NOMO-1 treated with dmso at 0.1 percent for 144 hours (cell line): ENCODE data around the gene PXDN.

Experiments
- DNase-seq: peaks from one replicate; lab custom pipeline; 2025; ENCODE audit not compliant: unreplicated experiment; lab: John Stamatoyannopoulos, UW

The PXDN gene

DNA sequence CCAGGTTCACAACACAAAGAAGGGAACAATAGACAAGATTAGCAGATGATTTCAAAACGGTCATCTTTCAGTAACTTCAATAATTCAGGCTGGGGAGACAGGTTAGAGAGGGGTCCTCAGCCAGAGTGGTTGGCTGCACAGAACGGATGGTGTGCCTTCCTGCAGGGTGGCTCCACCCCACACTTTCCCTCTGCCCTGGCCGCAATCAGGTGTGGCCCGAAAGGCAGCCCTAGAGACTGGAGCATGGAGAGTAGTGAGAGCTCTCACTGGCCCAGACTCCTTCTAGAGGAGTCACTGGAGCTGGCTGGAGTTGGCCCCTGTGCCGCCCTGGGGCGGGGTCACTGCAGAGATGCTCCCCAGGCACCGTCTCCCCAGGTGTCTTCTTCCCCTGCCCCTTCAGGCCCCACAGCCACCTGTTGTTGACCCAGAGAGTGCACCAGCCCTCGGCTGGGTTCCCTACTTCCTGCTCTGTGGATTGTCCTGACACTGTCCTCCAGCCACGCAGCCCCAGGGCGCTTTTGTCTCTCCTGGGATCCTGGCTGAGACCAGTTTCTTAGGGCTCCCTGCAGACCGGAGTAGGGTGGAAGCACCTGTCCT is 126.8 kb downstream of the PXDN start:
- no peak for DNase-seq

DNA sequence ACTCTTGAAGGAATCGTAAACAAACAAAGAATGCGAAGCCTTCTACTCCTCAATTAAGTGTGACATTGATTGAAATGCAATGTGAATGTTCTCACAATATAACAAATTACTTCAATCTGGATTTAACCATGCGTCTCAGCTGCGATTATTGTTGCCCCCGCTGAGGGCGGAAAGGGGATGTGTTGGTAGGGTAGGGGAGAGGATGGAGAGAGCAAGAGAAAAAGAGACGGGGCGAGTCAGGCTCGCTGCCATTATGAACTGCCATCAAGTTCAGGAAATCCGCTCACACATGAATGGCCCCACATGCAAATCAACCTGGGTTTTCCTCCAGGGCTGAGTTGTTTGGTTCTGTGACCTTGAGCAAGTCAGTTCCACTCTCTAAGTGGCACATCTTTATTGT is 129.8 kb downstream of the PXDN start:
- no peak for DNase-seq

DNA sequence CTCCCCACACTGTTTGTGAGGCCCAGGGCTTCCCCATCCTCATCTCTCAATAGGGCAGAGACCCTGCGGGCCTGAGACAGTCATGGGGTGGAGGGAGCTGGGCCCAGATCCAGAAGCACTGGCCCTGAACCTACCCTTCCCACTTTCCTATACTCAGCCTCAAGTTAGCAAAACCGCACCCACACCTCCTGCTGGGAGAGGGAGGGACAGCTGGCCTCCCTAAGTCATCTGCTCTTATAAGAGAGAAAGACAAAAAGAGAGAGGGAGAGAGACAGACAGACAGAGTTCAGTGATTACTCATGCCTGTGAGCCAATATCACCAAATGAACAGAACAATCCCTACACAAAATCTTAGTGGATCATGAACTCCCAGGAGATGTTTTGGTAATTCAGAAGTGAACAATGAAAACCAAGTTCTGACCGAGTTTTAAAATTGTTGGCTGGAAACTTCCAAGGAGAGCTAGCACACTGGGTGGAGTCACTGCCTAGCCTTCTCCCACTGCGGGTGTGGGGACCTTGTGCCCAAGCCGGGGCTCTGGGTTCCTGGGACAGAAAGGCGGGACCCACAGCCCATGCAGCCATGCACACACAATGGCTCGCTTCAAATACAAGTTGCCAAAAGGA is 130.5 kb downstream of the PXDN start:
- DNase-seq = no peak

DNA sequence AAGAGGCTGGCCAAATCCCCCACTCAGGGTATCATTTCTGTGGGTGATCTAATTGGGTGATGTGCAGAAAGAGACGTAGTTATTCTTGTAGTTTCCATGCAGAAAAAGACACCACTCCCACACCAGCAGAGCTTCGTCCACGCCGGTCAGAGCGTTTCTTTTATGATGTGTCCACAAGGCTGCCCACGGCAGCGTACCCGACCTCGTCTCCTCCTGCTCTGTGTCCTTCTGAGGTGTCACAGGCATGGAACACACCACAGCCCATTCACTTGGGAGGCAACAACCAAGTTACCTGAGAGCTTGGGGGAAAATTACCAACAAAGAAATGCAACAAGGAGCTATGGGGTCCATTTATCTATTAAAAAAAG is 131.3 kb downstream of the PXDN start:
- DNase-seq = no peak

DNA sequence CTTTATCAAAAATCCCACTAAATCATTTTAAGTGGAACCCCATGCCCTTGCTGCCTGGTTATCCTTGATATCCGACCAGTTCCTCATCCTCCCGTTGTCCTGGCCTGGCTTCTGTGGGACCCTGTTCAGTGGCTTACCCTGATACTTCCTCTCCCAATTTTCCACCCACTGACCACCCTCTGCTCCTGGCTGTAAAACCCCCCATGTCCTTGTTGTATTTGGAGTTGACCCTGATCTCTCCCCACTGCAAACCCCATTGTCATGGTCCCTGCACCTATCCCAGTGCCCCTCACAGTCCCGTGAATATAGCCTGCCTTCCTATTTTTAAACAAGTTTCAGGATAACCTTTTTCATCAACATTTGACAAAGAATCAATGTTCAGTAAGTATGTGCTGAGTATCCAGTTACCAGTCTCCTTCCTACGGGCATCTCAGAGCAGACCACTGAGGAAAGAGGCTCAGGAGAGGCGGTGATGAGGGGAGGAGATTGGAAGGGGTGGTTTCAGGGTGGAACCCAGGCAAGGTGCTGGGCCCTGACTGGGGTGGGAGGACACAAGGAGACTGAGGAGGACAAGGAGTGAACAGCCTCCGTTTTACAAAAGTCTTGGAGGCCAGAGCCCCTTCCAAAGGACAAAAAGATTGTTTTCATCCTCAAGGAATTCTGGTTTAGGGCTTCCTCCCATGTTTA is 131.8 kb downstream of the PXDN start:
- DNase-seq = no peak

DNA sequence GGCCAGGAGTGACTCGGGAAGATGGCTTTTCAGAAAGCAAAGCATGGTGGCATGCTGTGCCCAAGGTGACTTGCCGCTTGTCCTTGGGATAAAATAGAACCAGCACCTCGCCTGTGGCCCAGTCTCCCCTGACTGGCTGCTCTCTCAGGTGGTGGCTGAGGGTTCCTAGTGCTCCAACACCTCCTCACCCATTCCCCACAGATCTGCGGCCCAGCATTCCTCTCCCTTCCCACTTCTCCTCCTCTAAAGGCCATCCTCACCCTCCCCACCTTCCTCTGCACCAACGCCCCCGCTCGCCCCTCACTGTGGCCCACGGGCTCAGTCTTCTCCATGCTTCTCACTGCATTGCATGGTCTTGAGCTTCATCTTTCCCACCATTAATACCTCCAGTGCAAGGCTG is 132.4 kb downstream of the PXDN start:
- DNase-seq = no peak

DNA sequence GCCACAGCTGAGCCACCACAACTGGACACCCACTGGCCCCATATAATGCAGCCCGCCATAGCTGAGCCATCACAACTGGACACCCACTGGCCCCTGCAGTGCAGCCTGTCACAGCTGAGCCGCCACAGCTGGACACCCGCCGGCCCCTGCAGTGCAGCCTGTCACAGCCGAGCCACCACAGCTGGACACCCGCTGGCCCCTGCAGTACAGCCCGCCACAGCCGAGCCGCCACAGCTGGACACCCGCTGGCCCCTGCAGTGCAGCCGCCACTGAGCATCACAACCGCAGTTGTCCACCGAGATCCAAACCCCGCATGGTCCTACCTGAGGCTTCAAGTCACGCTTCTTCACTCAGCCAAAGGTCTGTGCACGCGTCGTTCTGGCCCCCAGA is 134.2 kb downstream of the PXDN start:
- DNase-seq = no peak

DNA sequence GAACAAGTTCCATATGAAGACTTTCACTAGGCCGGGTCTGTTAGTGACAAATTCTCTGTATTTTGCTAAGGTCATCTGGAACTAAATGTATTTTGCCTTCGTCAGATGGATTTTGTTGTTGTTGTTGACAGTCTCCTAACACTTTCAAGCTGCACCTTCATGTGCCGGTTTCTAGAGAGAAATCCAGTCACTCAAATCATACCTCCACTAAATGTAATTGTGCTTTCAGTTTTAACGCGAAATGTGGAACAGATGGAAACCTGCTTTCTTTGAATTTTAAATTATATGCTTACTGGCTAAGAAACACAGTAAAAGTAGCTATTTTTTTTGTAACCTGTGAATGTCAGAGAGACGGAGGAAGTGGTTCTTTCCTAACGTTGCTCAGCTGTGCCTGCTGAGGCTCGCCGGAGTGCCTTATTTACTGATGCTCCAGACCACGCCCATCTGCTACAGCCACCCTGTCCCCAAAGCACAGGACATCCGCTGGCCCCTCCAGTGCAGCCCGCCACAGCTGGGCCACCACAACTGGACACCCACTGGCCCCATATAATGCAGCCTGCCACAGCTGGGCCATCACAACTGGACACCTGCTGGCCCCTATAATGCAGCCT is 134.7 kb downstream of the PXDN start:
- no peak for DNase-seq

DNA sequence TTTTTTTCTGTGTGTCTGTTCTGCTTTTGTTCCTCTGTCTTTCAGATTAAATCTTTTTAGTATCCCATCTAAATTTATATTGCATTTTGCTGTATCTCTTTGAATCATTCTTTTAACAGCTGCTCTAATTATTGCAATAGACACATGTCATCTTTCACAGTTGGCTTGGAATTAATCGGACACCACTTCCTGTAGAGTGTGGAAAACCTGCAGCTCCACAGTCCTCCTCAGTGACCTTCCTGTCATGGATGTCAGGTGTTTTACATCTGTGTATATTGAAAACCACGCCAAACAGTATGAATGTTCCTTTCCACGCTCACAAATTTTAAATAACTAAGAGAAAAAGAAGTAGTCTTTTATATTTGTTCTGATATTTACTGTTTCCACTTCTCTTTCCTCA is 135.3 kb downstream of the PXDN start:
- no peak for DNase-seq

DNA sequence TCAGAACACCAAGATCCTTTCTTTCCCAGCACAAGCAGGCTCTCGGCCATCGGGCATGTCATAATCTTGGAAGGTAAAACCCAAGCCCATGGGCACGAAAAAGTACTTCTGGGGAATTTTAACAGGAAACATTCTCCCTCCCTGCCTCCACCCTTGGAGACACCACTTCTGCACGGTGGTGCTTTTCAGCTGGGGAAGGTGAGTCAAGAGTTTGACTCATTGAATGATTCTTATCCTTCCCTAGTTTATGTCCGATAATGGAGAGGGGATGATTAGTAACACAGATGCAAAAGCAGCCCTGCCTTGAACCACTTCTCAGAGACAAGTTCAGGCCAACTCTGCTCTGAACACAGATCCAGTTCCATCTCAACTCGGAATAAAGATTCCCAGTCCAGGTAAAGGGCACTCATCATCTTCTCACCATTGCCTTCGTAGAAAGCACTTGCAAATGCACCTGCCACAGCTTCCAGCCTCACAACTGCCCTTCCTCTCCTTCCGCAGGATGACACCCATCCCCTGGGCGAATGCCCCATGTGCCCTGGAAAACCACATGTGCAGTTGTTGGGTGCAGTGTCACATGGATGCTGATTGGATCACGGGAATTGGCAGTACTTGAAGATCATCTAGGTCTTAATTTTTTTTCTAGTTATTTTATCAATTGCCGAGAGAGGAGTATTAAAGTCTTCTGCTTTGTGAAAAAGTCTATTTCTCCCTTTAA is 136.2 kb downstream of the PXDN start:
- DNase-seq = no peak

DNA sequence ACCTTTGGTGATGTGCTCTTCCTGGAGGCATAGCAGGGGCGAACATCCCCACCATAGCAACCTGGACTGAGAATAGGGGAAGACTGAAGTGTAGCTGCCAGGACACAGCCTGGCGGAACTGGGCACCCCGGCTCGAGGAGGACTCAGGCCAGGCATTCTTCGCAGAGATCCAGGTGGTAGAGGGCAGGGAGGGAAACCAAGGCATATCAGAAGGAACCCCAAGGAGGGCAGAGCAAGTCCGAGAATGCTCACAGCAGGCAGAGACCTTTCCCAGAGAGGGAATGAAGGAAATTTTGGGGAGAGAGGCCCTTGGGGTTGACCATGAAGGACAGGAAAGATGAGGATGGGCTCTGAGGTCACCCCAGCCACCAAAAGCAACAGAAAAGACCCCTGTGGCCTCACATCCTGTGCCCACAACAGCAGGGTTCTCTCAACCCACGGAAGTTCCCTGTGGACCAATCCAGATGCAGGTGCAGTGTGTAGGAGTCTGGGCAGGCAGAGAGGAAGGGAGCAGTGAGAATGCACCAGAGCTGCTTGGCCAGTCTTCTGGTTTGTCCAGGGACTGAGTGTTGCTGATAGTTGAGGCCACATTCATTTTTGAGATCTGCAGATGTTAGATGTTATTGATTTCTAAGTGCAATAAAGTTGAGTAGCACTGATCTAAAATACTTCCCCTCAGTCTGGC is 136.9 kb downstream of the PXDN start:
- no peak for DNase-seq

DNA sequence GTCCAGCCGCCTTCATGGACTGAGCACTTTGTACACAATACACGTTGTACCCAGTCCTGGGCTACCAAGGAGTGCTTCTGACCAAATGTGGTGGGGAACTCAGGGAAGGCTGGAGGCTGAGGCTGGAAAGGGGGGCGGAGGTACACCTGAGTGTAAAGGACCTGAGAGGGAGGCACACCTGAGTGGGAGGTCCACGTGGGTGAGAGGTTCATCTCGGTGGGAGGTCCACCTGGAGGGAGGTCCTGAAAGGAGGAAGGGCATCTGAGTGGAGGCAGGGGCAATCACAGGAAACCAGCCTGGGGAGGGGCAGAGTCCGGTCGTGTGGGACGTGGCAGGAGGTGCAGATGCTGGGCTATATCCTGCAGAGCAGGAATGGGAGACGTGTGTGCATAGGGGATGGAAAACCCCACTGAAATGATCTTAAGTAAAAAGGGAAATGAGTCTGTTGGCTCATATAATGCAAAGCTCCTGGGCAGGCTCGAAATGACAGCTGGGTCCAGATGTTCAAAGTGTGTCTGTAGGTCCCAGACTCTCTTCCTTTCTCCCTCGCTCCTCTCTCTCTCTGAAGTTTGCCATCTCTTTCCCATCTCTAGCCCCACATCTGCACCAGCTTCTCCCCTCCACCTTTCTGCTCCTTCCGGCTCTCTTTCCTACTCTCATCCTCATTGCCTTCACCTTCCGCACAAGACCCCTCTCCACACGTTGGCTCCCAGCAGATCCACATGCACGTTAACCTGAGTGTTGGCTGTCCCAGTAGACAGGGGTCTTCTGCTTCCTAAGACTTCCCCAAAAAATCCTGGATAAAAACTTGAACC is 137.7 kb downstream of the PXDN start:
- DNase-seq = no peak

DNA sequence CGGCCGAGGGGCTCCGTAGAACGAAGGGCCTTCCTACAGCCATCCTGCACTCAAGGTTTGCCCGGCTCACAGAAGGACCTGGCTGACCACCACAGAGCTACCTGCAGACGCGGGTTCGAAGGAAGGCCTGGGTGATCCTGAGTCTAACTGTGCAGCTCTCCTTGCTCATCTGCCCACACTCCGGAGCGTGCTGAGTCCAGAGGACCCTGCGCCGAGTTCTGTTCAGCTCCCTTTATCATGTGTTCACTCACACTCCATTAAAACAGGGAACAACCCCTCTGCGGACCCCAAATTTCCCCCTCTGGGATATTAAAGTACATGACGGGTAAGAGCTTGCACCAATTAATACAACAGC is 138.3 kb downstream of the PXDN start:
- no peak for DNase-seq

DNA sequence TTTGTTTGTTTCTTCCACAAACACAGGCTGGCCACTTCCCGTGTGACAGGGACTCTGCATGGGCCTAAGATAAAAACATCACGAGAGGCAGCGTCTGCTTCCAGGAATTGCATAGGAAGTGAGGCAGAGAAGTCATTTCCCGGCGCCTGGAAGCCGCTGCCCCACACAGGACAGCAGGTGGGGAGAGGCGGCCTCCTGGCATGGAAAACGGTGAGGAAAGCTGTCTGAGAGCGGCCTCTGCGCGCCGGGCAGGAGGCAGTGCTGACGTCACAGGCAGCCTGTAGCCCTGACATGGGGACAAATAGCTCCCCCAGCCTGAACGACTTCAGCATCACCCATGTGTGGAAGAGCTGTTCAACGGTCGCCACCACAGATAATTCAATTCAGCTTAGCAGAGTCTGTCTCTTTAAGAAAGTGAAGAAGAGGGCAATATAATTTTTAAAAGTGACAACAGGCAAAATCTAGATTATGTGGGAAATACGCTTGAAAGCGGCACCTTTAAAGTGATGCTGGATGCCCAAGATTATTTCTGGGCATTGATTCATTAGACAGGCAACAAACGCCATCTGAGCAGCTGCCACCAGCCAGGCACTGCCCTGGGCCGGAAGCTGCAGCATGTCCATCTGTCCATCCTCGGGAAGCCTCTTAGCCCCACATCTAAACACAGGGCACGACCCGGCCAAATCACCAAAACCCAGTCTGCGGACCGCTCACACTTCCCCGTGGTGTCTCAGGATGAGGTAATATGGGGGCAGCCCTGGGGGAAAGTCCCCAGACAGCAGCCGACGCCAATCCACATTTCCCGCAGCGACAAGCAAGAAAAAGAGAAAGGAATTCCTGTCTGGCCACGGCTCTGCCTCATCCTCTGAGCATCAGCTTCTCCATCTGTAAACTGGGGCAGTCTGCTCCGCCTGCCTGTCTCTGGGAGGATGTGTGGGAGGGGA is 138.9 kb downstream of the PXDN start:
- DNase-seq = no peak

DNA sequence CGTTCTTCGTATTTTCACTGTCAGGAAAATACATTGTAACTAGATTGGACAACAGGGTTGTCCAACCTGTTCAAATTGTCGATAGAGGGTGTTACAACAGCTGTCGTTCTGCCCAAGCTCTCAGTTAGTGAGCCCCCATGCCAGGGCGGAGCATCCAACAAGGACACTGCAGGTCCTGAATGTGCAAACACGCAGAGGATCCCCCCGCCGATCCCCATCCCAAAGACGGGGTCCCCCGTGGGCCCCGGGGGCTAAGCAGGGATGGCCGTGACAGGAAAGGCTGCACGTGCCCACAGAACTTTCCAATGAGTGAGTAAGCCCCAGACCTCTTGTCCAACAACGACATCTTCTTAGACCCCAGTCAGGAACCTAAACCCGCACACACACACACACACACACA is 140.8 kb downstream of the PXDN start:
- DNase-seq = no peak

DNA sequence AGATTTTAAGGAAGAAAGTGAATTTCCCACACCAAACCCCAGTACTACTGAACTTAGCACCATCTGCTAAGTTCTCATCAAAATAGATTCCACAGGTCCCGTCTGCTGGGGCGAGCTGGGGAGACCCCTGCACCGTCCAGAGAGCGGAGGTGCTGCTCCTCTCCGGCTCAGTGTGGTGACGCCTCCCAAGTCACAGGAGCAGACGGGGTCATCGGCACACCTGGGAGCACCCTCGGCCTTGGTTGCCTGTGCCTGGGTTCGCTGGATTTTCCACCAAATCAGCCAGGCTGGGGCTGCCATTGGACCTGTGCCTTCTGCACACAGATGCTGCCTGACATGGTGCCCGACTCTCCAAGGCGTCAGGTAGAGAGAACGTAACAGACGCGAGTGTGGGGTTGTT is 141.3 kb downstream of the PXDN start:
- DNase-seq = no peak

DNA sequence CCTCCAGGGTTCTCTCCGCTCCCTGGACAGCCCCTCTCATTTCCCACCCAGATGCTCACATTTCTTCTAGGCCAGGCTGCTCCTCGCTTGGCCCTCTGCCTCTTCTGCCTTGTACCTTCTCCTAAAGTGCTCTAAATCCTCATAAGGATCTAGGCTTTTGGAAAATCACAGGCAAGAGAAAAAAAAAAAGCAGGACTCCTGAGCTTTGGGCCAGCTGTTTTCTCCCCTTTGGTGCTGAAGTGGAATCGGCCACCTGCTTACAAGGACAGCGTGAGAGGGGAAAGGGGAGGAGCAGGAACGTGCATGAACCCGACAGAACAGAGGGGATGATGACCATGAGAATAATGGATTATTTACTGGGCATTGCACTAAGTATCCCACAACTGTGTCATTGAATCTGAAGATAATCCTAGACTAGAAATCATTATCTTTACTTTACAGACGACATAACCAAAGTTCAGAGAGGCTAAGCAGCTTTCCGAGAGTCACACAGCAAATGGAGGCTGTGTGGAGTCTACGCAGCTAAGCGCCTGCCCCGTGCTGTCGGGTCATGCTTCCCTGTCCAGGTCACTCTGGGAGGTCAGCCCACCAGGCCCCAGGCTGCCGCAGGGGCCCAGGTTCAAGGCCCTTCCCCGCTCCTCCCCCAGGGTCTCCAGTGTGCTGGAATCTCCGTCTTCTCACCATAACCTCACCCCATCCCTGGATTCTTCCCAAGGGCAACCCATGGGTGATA is 141.9 kb downstream of the PXDN start:
- no peak for DNase-seq

DNA sequence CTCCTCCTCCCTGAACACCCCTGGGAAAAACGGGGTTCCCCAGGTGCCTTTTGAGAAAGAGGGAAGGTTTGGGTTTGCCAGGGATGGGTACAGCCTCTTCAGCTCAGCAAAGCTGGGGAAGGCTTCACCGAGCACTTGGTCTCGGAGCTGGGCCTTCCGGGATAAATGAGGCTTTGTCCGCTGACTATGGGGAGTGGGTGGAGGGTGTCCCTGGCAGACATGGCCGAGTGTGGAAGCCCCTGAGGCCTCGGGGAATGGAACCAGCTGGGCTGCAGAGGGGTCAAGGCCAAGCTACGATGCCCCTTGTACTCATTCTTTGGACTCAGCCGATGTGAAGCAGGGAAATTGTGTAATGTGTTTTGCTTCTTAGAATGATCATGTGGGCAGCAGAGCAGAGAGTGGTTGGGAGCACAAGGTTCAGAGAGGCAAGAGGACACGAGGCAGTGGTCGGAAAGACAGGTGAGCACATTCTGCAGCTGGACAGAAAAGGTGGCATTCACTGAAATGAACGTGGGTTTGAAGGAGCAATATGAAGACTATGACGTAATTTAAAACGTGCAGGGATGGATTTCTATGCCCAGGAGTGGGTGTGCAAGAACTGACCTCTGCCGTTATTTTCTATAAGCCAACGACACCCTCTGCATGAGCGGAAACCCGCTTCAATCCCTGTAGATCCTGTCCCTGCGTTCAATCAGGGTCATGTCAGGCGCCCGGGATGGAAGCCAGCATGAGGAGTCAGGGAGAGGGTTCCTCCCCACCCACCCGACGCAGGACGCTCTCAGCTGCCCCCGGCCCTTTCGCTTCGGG is 142.6 kb downstream of the PXDN start:
- no peak for DNase-seq
